Lower leg skin (tissue), 4 donors: ENCODE measurements around the gene RUNX1. TPM values are rescaled to one million over a fixed set of nuclear protein-coding genes. Genes with fewer than 3 reads are reported as not detected.

ENCODE experiments used
- DNase-seq, 2 donors: peaks; one replicate each; pipeline ENCODE4 v3.0.0-alpha.2; 2019; ENCODE audit warnings: low spot score in 2 of 2
- H3K4me3 ChIP-seq: fragments of 200-600 bp; sonication (generic); 2 replicates; pipeline ENCODE4 v1.5.1; 2017; ENCODE audit warnings: mild to moderate bottlenecking, low read depth; ENCODE audit not compliant: poor library complexity, severe bottlenecking
- CTCF ChIP-seq, 3 donors: fragments of 450-650 bp; IDR thresholded peaks; one replicate each; pipeline ENCODE4 v1.5.1; 2016; ENCODE audit warnings: antibody characterized with exemption in 3 of 3, mild to moderate bottlenecking in 3 of 3, moderate library complexity in 2 of 3
- POLR2A ChIP-seq, 2 donors: fragments of 450-650 bp; IDR thresholded peaks; one replicate each; pipeline ENCODE4 v1.6.1; 2016 to 2017; ENCODE audit warnings: antibody characterized with exemption in 2 of 2, mild to moderate bottlenecking in 1 of 2, moderate library complexity in 1 of 2
- WGBS, 2 donors: methylation state at CpG; one replicate each; pipeline ENCODE4 v1.1.5; 2018; 5-methylcytosine and 5-hydroxymethylcytosine counted together
- intact Hi-C: fragments of 100-400 bp; cut with DNase I; formaldehyde crosslinking; loops from one replicate; pipeline ENCODE4 v1.15.0; 2023; ENCODE audit warnings: low total_unique reads
- total RNA-seq, 4 donors: library from RNA; depleted of rRNA; stranded (reverse); fragments of >200 nt; gene quantifications; one replicate each; pipeline ENCODE4 v1.1.0, GENCODE V29; 2016

RUNX1 gene
- total RNA-seq, 4 donors from 2014 or later = 7.3 to 29.1 (median 18.1) TPM

DNA sequence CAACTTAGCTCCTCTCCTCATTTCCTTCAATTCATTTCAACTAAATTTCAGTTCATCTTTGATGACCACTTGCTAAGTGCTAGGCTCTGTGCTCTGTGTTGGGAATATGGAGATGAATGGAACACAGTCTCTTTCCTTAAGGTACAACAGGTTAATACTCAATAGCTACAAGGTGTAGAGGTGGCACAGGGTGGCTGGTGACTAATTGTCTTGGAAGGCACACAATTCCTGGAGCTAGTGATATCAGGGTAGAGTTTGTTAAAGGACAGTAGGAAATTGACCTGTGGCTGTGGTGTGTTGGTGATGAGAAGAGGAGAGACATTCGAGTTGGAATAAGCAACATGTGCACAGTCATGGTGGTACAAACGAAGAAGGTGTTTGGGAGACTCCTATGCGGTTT lies 124.9 kb downstream of the RUNX1 start:
- no peak for DNase-seq
- 90 to 97% methylated on average over 3 of the region's 3 CpGs for WGBS, 2 donors
- TF ChIP-seq POLR2A (IDR thresholded peaks at IDR 0.05) (no peak), CTCF (IDR thresholded peaks at IDR 0.05) (no peak)
- no peak overlapping the region for H3K4me3 ChIP-seq
- intact Hi-C loops = no loop called here

- no peak for TF ChIP-seq CTCF (IDR thresholded peaks at IDR 0.05)
- no peak for TF ChIP-seq POLR2A (IDR thresholded peaks at IDR 0.05)
- H3K4me3 ChIP-seq = no peak overlapping the region
- no peak for DNase-seq
- intact Hi-C loops = no loop called here
- WGBS, 2 donors = 92 to 96% methylated on average over 4 of the region's 4 CpGs
Measured at GRCh38 chr21:34923626-34924025, 125.5 kb downstream of the RUNX1 start.

DNA sequence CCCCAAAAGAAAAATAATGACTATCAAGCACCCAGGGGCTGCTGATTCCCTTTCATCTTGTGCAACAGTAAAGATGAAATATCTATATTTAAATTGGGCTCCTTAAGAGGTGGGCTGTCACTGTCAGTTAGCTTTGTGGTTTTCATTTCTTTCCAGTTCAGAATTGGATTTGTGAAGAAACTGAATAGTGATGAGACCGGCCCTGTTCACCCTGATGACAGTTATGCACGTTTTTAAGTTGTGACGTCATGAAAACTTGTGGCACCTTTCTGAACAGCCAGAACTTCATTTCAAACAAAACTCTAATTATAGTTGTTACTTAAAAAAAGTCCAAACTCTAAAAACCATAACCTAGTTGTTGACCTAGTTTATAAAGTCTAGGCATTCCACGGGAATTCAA lies 125.9 kb downstream of the RUNX1 start:
- 76 to 91% methylated on average over 4 of the region's 4 CpGs for WGBS, 2 donors
- H3K4me3 ChIP-seq = no peak overlapping the region
- TF ChIP-seq CTCF (IDR thresholded peaks at IDR 0.05) (no peak), POLR2A (IDR thresholded peaks at IDR 0.05) (no peak)
- no peak for DNase-seq
- intact Hi-C loops = no loop called here

DNA sequence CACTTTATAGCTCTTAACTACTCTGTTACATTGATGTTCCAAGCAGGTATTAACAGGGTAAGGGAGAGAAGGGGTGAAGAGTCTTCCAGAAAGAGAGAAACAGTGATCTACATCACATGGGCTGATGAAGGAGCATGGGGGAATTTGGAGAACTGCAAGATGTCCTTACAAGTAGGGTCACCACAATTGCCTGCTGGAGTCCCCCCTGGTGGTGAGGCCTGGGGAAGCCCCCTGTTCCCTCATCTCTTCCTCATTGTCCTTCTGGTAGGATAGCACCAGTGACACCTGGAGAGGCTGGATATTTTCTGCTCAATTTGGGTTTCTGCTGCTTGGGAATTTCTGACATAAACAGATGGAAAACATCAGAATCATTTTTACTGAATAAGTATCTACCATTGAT lies 126.6 kb downstream of the RUNX1 start:
- no peak overlapping the region for H3K4me3 ChIP-seq
- DNase-seq = no peak
- TF ChIP-seq CTCF (IDR thresholded peaks at IDR 0.05) (no peak), POLR2A (IDR thresholded peaks at IDR 0.05) (no peak)
- intact Hi-C loops = no loop called here

DNA sequence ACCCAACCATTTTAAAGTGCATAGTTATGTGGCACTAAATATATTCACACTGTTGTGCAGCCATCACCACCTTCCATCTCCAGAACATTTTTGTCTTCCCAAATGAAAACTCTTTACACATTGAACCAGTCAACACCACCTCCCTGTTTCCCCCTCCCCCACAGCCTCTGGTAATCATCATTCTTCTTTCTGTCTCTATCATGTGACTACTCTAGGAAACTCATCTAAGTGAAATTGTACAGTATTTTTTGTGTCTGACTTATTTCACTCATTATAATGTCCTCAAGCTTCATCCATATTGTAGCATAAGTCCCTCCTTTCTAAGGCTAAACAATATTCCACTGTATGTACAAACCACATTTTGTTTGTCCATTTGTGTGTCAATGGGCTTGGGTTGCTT lies 128.0 kb downstream of the RUNX1 start:
- no peak for TF ChIP-seq POLR2A (IDR thresholded peaks at IDR 0.05)
- no peak for TF ChIP-seq CTCF (IDR thresholded peaks at IDR 0.05)
- intact Hi-C loops = no loop called here
- no peak for DNase-seq
- no peak overlapping the region for H3K4me3 ChIP-seq

DNA sequence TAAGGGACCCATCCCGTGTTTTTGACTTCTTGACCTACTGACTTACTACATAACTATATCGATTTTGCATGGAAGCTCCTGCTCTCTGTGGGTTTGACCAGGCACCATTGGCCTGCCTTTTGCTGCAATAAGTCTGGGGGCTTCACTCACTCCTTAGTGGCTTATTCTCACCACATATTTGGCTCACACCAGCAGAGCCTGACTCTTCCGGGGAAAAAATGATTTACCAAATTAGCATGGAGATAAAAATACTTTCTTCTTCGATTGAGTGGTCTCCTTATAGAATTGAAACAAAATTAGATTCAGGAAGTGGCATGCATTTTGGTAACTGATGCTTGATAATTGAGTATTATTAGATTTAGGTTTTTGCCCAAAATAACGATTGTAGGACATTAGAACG lies 129.7 kb downstream of the RUNX1 start:
- no peak overlapping the region for H3K4me3 ChIP-seq
- no peak for TF ChIP-seq POLR2A (IDR thresholded peaks at IDR 0.05)
- DNase-seq = no peak
- intact Hi-C loops = no loop called here
- 72 to 82% methylated on average over 6 of the region's 6 CpGs for WGBS, 2 donors
